ENCODE measurements around the gene TAF1A.

The TAF1A gene

DNA sequence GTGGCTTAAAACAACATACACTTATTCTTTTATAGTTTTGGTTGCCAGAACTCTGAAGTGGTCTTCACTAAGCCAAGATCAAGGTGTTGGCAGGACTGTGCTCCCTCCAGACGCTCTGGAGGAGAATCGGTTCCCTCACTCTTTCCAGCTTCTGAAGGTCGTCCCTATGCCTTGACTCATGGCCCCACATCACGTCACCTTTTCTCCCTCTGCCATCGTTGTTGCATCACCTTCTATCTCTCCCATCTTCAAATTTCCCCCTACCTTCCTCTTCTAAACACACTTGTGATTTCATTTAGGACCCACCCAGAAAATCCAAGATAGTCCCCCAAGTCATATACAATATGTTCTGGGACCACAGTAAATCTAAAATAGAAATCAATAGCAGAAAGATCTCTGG is 54.3 kb downstream of the TAF1A start:
- no peak for DNase-seq (ENCODE audit: low read depth in 2 of 2)

DNA sequence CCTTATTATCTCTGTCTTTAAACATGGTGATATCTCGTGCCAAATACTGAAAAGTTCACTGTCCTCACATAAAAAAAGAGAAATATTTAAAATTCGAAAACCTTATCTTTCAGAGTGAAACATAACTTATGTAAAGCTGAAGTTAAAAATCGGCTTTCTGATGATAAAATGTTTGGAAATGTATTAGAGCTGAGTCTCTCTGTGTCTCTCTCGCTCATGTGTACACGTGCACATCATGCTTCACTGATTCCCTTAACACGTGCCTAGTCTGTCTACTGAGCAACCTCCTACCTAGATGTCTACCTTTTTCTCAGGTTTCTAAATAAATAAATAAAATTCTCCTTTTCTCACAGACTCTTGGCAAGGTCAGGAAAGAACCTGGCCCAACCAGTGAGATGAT is 58.9 kb downstream of the TAF1A start:
- DNase-seq (ENCODE audit: low read depth in 2 of 2): no peak

DNA sequence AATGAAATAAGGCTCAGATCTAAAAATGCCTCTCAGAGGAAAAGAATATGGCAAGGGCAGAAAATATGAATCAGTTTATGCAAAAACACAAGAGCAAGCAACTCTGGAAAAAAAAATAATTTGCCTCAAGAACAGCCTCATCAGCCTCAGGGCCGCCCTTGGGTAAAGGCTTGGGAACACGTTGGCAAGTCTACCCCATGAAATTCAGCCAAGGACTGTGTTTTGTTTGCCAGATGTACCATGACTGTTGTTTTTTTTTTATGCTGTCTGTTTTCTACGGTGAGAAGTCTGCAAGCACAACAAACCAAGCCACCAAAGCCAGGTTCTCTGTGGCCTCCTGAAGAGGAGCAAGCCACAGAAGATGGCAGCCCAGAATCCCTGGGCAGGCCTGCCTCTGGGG is 59.8 kb downstream of the TAF1A start:
- DNase-seq (ENCODE audit: low read depth in 2 of 2): no peak

DNA sequence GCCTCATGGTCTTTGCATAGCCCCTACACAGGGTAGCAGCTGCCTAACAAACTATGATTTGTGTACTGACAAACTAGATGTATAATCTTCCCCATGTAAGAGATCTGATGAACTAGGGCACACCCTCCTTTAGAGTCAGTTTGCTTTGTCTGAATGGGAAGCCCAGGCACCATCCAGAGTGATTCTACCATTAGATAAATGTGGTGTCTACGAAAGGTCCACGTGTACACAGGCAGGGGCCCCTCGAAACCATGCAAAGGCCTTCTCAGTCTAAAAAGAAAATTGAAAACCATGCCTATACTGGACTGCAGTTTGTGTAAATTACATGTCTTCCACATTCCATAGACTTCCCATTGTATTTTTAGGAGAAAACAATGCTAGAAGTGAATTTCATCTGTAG is 60.6 kb downstream of the TAF1A start:
- DNase-seq (ENCODE audit: low read depth in 2 of 2): no peak

DNA sequence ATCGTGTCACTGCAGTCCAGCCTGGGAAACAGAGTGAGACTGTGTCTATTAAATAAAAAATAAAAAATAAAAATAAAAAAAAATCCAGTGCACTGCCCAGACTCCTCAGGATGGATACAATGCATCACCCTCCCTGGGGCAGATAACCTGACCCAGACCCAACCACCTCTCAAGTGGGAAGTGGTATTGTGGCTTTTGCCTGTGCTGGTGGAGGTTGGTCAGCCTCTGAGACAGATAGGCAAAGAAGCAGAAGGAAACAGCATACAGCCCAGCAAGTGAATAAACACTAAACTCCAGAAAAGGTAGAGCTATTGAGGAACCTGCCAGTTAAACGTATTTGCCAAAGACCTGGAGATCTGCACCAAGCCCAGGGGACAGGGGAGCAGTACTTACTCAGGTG is 63.8 kb downstream of the TAF1A start:
- DNase-seq (ENCODE audit: low read depth in 2 of 2): no peak

DNA sequence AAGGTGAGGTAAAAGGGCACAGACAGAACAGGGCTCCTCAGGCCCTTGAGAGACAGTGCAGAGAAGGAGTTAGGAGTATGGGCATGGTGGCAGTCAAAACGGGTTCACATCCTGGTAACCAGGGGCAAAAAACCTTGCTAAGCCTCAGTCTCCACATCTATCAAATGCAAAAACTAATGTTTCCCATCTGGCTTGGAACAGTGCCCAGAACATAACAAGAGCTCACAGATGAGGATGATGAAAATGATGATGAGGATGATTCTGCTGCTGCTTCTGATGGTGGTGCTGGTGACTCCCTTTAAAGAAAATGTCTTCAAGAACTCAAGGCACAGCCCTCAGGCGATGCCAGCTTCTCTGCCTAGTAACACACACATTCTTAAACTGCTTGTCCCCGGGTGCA is 65.9 kb downstream of the TAF1A start:
- DNase-seq (ENCODE audit: low read depth in 2 of 2): no peak

DNA sequence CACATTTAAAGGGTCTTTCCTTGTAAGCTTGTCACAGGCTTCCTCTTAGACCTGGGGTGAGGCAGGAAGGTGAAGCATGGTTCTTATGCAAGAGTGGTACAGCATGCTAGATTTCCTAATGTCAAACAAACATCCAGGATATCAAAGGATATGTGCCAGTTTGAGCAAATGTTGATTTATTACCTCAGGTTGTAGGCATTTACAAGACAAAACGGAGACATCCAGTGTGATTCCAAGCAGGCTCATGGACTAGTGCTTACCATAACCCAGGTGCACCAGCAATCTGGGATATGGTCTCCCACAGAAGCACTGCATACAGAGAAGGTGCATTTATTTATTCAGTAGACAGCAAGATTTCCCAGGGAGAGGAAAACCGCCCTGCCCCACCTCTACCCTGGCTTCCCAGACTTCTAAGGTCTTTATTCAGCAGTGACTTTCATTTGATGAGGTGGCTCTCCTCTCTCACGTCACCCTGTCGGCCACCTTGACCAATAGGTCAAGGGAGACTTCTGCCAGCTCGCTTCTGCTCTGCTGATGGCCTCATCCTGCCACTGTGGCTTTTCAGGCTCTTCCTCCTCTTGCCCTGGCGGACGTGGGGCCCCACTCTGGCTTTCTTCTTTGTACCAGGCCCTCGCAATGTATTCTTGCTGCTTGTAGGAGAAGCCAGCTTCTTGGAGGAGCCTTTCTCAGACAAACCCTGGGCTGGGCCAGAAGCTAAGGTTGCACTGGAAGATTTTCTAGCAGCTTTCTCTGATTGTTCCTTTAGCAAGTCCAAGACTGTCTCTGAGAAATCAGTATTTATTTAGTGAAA is 67.4 kb downstream of the TAF1A start:
- no peak for DNase-seq (ENCODE audit: low read depth in 2 of 2)

DNA sequence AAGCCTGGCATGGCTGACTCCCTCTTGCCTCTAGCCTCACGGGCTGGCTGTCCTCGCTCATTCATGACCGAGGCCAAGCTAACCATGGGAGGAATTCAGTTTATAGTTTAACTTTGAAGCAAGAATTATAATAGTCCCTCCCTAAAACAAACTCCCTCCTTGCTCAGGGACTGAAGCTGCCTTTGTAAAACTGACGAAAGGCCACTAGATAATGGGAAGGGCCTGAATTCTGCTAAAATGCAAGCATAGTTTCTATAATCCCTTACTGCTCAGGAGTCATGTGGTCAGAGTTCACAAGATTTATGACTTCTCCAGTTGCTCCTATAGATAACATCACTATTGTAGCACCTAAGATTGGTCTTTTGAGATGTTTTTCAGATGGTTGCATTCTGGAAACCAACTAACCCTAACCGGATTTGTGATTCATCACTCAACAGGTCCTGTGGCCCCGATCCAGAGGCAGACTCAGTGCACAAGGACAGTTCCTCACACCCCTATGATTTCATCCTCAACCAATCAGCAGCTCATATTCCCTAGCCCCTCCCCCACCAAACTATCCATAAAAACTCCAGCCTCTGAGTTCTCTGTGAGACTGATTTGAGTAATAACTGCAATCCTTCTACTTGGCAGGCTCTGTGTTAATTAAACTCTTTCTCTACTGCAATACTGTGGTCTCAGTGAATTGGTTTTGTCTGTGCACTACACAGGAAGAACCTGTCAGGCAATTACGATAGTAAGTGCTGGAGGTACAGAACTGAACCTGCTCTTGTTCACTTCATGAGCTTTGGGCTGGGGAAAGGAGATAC is 68.2 kb downstream of the TAF1A start:
- no peak for DNase-seq (ENCODE audit: low read depth in 2 of 2)
